Skeletal muscle tissue (tissue), 4 donors: Measurements from ENCODE around the gene FTSJ3. TPM values are rescaled to one million over a fixed set of nuclear protein-coding genes. Genes with fewer than 3 reads are reported as not detected.
A peak's percentile ranks its signal among the peaks of the same experiment; 100 is the strongest.
"Not testable (repeated sequence)": the region's sequence is repeated elsewhere in the genome, so short reads cannot be mapped to it uniquely, and the experiment has no call there.

Experiments used
- H3K27ac ChIP-seq: one replicate; pipeline ENCODE4 v1.7.0; 2013; ENCODE audit warnings: mild to moderate bottlenecking, low read depth, low read length, inconsistent platforms
- H3K27me3 ChIP-seq, 3 donors: one replicate each; pipeline ENCODE4 v1.7.0; 2013; ENCODE audit warnings: low read length in 3 of 3; ENCODE audit not compliant: control insufficient read depth in 3 of 3, insufficient read depth in 3 of 3
- H3K36me3 ChIP-seq, 3 donors: one replicate each; pipeline ENCODE4 v1.7.0; 2013; ENCODE audit warnings: low read length in 3 of 3; ENCODE audit not compliant: control insufficient read depth in 3 of 3, insufficient read depth in 3 of 3
- H3K4me1 ChIP-seq, 3 donors: one replicate each; pipeline ENCODE4 v1.7.0; 2013; ENCODE audit warnings: low read length in 3 of 3, mild to moderate bottlenecking in 3 of 3; ENCODE audit not compliant: control insufficient read depth in 3 of 3, insufficient read depth in 3 of 3
- H3K4me3 ChIP-seq, 3 donors: one replicate each; pipeline ENCODE4 v1.7.0; 2013; ENCODE audit warnings: low read length in 3 of 3
- H3K9ac ChIP-seq, 3 donors: one replicate each; pipeline ENCODE4 v1.7.0; 2013; ENCODE audit warnings: low read length in 3 of 3, mild to moderate bottlenecking in 3 of 3, moderate library complexity in 2 of 3, low read depth in 1 of 3
- H3K9me3 ChIP-seq, 3 donors: one replicate each; pipeline ENCODE4 v1.7.0; 2013; ENCODE audit warnings: low read length in 3 of 3; ENCODE audit not compliant: control insufficient read depth in 3 of 3
- total RNA-seq: library from RNA; depleted of rRNA; stranded (reverse); fragments of >200 nt; gene quantifications from one replicate; pipeline ENCODE4 v1.2.3, GENCODE V29; 2014
- donor health status: Osteomylitis.

Gene FTSJ3, protein sequence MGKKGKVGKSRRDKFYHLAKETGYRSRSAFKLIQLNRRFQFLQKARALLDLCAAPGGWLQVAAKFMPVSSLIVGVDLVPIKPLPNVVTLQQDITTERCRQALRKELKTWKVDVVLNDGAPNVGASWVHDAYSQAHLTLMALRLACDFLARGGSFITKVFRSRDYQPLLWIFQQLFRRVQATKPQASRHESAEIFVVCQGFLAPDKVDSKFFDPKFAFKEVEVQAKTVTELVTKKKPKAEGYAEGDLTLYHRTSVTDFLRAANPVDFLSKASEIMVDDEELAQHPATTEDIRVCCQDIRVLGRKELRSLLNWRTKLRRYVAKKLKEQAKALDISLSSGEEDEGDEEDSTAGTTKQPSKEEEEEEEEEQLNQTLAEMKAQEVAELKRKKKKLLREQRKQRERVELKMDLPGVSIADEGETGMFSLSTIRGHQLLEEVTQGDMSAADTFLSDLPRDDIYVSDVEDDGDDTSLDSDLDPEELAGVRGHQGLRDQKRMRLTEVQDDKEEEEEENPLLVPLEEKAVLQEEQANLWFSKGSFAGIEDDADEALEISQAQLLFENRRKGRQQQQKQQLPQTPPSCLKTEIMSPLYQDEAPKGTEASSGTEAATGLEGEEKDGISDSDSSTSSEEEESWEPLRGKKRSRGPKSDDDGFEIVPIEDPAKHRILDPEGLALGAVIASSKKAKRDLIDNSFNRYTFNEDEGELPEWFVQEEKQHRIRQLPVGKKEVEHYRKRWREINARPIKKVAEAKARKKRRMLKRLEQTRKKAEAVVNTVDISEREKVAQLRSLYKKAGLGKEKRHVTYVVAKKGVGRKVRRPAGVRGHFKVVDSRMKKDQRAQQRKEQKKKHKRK
- 62.6 TPM for total RNA-seq

DNA sequence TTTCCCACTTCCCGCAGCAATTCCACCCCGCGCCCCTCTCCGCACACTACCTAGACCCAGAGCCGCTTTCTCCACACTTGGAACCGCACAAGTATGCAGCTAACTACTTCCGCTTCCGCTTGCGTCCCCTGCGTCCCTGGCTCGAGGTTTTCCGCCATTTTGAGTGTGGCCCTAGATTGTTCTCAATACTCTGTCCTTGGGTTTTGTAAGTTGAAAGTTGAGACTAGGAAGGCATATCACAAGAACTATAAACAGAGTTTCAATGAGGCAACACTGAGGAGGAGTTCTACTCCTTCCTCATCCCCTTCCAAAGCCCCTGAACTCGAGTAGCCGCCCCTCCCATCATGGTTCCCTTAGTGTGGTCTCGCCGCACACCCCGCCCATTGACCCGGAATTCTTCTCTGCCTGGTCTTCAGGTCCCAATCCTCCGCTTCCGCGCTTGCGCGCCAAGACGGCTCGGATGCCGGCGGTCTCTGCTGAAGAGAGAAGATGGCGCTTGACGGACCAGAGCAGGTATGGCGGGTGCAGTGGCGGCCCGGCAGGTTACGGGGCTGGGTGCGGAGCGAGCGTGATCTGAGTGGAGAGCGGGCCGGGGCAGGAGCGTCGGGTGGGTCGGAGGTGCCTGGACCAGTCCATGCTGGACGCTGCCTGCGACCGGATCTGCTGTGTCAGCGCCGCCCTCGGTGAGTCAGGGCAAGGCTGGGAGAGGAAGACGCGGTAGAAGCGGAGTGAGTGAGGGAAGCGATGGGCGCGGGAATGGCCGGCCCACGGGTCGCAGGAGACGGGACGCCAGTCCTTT, at the start of gene FTSJ3, which contains the start of gene PSMC5:
Gene FTSJ3, minus strand, starts transcription at position 662 of the 799 bp plus-strand sequence. CDS start 761 bp downstream, outside the sequence.
Gene PSMC5, plus strand, starts transcription at position 430 of the 799 bp plus-strand sequence. Its CDS starts 60 bp downstream, at position 490.
- Histone ChIP-seq H3K27me3 (no peaks in the 10 kb centered on the region), H3K4me3 (peak within 1 kb of the TSS; percentile 92 to 98 (median 94)), H3K27ac (peak within 1 kb of the TSS; percentile 95), H3K4me1 (peaks cover 23 to 38% (median 24%) of the 10 kb centered on the region in 3 donors), H3K9me3 (no peaks in the 10 kb centered on the region), H3K36me3 (peaks cover 60 to 74% (median 68%) of the 10 kb centered on the region in 3 donors), H3K9ac (peak within 1 kb of the TSS; percentile 88 to 95 (median 92))

- not testable (repeated sequence) for H3K36me3 ChIP-seq, H3K4me1 ChIP-seq, H3K27me3 ChIP-seq, H3K27ac ChIP-seq, H3K4me3 ChIP-seq, H3K9ac ChIP-seq, H3K9me3 ChIP-seq
These were observed 47.2 kb upstream of the FTSJ3 start for GRCh38 chr17:63874693-63875092.

GRCh38 chr17:63874061-63874626, 46.7 kb upstream of the FTSJ3 start:
- H3K4me1 ChIP-seq, H3K9me3 ChIP-seq, H3K27me3 ChIP-seq, H3K4me3 ChIP-seq, H3K36me3 ChIP-seq, H3K27ac ChIP-seq, H3K9ac ChIP-seq: not testable (repeated sequence)

DNA sequence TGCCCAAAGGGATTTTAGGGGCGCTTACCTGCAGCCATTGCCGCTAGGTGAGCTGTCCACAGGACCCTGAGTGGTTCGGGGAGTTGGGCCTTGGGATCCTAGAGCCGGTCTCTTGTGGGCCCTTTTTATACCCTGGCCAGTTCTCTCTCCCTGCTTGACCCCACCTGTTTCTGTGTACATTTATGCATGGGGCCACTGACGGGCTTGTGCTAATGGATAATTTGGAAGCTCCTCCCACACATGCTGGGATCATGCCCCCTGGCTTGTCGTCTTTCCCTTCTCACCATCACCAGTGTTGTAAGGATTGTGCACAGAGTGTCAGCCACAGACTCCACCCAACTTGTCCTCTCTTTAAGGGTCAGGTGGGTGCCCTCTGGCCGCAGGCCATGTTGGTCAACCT, 46.1 kb upstream of the FTSJ3 start, which contains the start of gene CSH2:
Gene CSH2, minus strand, starts transcription at position 101 of the 400 bp plus-strand sequence. Its CDS starts 63 bp downstream, at position 38.
- not testable (repeated sequence) for H3K9ac ChIP-seq, H3K4me3 ChIP-seq, H3K27ac ChIP-seq, H3K4me1 ChIP-seq, H3K27me3 ChIP-seq, H3K9me3 ChIP-seq, H3K36me3 ChIP-seq

DNA sequence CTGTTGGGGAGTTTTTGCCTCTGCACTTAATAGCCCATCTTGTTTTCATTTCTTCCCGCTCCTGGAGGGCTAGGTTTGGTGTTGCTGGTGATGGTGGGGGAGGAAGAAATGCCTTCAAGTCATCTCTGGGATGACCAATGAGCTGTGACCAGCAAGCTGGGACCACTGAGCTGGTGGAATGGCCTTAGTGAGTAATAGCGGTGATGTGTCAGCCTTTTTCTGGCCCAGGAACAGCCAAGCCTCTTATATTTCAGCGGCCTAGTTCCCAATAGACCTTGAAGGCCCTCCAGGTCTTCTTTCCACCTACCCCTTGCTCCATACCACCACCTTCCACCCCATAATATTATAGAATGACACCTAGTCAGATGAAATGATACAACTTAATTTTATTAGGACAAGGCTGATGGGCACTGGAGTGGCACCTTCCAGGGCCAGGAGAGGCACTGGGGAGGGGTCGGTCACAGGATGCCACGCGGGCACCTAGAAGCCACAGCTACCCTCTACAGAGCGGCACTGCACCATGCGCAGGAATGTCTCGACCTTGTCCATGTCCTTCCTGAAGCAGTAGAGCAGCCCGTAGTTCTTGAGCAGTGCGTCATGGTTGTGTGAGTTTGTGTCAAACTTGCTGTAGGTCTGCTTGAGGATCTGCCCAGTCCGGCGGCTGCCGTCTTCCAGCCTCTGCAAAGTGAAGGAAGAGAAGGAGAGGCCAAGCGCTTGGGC, 44.3 kb upstream of the FTSJ3 start:
- not testable (repeated sequence) for H3K4me1 ChIP-seq, H3K27ac ChIP-seq, H3K27me3 ChIP-seq, H3K4me3 ChIP-seq, H3K36me3 ChIP-seq, H3K9ac ChIP-seq, H3K9me3 ChIP-seq

DNA sequence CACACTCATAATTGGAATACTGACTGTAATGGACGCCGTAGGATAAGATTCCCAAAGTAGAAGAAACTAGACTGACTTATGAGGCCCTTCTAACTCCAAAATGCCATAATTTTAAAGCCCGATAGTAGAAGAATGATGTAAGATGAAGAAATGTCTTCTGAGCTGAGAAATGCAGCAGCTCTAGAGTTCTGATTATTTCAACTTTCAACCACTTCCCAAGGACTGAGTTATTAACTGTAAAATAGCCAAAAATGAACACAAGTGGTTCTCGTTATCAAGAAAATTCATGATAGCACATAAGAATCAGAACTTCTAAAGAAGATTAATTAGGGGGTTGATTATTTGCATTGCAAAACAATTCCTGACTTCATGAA, 42.8 kb upstream of the FTSJ3 start:
- not testable (repeated sequence) for H3K27ac ChIP-seq, H3K9ac ChIP-seq, H3K27me3 ChIP-seq, H3K4me1 ChIP-seq, H3K36me3 ChIP-seq, H3K9me3 ChIP-seq, H3K4me3 ChIP-seq

DNA sequence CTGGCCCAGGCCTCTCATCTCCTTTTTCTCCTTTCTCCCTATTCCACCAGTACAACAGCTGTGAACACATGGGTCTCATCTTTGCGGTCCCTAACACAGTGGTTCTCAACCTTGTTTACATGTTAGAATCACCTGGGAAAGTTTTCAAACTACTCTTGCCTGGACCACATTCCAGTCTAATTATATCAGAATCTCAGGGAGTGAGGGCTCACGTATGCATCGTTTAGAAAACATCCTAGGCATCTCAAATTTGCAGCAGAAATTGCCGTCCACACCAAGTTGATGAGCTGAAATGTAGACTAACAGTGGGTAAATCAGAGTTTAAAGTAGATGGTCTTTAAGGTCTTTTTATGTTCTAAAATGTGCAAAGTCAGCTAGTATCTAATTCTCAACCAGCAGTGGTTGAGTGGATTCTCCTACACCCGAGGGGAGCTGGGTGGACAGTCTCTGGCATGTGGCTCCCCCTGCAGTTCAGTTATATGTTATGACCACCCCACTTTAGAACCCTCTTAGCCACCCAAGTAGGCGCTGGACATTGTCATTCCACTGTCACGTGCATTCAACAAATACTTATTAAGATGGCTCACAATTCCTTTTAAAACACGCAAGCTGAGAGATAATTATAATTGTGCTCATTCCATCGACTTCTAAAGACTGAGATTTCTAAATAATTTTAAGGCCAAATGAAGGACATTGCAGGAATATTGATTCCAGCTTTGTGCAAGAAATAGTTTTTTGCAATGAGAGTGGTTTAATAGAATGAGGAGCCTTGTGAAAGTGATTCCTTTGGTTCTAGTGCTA, 42.2 kb upstream of the FTSJ3 start:
- not testable (repeated sequence) for H3K4me3 ChIP-seq, H3K9me3 ChIP-seq, H3K27ac ChIP-seq, H3K27me3 ChIP-seq, H3K4me1 ChIP-seq, H3K36me3 ChIP-seq, H3K9ac ChIP-seq

GRCh38 chr17:63866625-63867024, 39.2 kb upstream of the FTSJ3 start:
- not testable (repeated sequence) for H3K9me3 ChIP-seq, H3K27me3 ChIP-seq, H3K9ac ChIP-seq, H3K36me3 ChIP-seq, H3K4me1 ChIP-seq, H3K4me3 ChIP-seq, H3K27ac ChIP-seq
